ENCODE measurements around the gene SERPIND1.

The SERPIND1 gene

DNA sequence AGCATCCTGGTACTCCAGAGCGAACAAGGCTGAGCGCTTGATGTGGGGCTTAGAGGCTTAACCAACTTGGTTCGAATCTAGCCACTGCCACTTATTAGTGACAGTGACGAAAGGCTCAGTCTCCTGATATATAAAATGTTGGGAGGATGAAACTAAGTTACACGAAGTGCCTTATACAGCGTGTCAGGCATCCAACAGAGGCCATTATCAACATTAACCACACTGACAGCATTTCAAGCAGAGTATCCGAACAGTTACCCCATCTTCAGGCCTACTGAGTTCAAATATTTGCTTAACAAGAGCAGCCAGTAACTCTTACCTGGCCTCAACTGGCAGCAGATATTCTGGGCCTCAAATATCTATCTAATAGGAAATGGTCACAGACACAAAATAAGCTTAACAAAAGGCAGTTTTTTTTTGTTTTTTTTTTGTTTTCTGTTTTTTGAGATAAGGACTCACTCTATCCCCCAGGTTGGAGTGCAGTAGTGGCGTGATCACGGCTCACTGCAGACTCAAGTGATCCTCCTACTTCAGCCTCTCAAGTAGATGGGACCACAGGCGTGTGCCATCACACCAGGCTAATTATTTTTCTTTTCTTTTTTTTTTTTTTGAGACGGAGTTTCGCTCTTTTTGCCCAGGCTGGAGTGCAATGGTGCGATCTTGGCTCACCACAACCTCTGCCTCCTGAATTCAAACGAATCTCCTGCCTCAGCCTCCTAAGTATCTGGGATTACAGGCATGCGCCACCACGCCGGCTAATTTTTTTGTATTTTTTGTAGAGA is 2.9 kb downstream of the SERPIND1 start:
- FAIRE-seq = no peak

DNA sequence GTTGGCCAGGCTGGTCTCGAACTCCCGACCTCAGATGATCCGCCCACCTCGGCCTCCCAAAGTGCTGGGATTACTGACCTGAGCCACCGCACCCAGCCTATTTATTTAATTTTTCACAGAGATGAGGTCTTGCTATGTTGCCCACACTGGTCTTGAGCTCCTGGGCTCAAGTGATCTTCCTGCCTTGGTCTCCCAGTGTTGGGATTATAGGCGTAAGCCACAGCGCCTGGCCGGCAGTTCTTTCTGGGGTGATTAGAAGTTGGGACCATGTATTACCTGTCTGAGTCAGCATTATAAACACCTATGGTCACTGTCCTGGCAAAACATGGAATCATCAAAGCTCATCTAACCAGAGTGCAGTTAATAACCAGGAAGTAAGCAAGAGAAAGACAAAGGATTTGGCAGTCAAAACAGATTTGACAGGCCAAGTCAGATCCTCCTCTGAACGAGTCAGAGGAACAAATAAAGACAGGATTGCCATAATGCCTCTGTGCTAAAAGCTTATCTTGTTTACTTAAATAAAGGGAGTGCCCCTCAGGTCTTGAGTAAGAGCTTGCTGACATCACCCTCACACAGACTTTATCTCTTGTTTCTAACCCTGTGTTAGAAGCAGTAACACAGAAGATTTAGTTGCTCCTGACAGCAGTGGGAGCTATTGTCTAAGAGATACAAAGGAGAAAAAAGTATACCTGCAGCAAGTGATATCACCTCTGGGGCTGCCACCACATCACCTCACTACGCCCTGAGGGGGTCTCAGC is 3.7 kb downstream of the SERPIND1 start:
- no peak for FAIRE-seq

DNA sequence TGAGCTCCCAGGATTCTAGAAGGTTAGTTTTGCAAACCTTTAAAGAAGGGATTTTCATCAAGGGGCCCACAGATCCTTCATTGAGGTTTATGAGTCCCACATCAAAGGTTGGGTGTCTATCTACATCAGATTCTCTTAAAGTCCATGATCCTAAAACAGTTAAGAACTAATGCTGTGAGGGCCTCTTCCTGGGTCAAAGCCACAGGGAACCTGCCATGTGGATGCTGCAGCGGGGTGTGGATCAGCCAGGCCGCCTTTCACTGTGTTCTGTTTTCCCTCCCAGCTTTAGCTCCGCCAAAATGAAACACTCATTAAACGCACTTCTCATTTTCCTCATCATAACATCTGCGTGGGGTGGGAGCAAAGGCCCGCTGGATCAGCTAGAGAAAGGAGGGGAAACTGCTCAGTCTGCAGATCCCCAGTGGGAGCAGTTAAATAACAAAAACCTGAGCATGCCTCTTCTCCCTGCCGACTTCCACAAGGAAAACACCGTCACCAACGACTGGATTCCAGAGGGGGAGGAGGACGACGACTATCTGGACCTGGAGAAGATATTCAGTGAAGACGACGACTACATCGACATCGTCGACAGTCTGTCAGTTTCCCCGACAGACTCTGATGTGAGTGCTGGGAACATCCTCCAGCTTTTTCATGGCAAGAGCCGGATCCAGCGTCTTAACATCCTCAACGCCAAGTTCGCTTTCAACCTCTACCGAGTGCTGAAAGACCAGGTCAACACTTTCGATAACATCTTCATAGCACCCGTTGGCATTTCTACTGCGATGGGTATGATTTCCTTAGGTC is 5.3 kb downstream of the SERPIND1 start:
- FAIRE-seq = no peak

DNA sequence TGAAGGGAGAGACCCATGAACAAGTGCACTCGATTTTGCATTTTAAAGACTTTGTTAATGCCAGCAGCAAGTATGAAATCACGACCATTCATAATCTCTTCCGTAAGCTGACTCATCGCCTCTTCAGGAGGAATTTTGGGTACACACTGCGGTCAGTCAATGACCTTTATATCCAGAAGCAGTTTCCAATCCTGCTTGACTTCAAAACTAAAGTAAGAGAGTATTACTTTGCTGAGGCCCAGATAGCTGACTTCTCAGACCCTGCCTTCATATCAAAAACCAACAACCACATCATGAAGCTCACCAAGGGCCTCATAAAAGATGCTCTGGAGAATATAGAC is 5.9 kb downstream of the SERPIND1 start:
- no peak for FAIRE-seq

DNA sequence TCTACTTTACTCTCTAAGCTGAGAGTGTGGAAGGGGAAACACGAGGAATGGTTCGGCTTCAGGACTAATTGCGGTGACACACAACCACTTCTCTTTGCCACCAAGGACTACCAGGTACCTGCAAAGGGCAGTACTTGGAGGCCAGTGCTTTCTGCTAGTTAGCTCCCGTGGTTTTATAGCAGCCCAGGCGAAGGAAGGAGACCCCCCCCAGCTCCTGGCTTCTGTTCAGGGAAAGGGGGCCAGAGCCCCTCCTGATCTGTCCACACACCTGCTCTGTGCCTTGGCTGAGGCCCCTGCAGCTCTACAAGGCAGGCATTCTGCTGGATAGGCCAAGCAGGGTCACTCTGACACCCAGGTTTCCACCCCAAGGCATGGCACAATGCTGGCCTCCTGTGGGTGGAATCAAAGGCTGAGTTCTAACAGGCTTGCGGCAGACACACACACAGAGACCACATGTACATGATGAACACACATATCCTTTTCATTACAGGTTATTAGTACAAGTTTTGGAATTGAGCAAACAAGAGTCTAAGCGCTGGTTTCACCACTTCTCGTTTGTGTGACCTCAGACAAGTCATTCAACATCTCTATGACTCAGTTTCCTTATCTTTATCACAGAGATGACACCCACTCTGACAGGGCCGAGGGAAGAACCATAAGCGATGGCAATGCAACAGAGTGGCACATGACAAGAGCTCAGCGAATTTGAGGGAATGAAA is 7.5 kb downstream of the SERPIND1 start:
- no peak for FAIRE-seq

DNA sequence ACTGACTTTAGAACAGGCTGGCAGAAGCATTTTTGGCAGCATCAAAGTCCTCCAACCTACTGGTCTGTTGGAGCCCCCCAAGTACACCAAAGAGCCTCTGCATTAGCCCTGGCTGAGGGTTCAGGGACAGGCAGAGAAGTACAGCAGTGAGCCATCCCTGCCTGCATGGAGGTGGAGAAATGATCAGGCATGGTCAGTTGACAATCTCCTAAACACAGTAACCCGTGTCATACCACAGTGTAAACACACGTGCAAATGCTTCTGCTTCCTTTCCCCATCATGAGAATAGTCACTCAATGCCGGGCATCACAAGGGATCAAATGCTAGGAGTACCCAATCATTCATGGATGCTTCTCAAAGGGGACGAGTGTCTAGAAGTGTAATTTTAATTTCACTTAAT is 8.2 kb downstream of the SERPIND1 start:
- no peak for FAIRE-seq

DNA sequence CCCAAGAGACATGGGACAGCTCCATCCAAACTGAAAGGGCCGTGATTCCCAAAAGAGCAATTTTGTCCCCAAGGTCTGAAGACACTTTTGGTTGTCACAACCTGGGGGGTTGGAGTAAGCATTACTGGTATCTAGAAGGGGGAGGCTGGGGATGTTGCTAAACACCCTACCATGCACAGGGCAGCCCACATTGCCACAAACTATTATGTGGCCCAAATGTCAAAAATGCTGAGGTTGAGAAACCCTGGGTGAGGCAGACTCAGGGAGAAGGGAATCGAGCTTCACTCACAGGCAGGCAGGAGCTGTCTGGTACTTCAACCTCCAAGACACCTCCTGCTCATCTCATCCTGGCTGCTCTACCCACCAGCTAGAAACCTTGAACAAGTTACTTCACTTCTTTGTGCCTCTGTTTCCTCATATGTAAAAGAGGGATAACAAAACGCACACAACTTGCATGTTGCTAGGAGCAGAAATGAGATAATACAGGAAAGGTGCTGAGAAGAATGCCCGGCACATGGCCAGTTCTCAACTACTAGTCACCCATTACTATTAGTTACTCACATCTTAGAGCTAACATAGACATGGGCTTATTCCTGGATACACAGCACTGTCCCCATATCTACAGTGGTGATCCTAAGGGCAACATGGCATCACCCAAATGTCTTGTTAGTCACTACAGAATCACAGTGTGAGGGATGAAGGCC is 8.8 kb downstream of the SERPIND1 start:
- no peak for FAIRE-seq

DNA sequence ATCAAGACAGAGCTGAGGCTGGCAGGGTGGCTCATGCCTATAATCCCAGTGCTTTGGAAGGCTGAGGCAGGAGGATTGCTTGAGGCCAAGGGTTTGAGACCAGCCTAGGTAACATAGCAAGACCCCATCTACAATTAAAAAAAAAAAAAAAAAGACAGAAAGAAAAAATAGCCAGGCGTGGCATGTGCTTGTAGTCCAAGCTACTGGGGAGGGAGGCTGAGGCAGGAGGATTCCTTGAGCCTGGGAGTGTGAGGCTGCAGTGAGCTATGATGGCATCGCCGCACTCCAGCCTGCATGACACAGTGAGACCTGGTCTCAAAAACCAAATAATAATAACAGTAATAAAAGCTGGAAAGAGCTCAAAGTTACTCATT is 9.4 kb downstream of the SERPIND1 start:
- no peak for FAIRE-seq

DNA sequence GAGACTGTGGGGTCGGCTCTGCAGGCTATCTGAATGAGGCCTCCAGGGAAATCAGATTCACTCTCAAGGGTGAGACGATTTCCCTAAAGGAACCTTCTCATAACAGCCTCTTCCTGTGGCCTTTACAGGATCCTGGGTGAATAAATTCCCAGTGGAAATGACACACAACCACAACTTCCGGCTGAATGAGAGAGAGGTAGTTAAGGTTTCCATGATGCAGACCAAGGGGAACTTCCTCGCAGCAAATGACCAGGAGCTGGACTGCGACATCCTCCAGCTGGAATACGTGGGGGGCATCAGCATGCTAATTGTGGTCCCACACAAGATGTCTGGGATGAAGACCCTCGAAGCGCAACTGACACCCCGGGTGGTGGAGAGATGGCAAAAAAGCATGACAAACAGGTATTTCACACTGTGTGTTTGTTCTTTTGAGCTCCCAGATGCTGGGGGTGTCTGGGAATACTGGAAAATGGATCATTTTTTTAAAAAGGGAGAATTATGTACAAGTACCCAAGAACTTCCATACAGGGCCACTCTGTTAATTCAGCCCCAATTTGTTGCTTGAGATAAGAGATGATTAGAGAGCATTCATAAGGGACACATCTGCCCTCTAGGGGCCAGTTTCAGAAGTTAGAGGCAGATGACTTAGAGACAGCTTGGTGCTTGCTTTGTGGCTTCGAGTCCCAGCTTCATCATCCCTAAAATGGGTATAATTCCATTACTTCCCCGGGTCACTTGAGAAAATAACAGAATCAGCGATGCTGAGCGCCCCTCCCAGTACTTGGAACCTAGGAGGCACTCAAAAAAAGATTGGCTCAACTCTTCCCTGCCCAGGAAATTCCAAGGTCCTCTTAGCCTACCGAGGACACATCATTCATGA is 10.2 kb downstream of the SERPIND1 start:
- FAIRE-seq = no peak

DNA sequence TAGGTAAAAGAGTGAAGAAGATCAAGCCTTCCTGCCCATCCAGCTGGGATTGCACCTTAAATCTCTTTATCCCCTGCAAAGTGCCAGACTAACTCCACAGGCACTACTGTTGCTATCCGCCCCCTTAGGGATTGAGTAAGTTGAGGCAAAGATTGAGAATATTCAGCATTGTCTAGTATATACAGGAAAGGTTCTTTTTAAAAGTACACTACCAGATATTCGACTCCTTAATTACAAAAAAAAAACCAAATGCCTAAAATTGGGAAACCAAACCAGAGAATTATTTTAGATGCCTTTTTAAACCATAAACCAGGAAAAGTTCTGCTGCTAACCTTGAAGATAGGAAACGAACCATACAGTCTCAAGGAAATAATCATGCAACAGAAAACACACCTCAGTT is 11.5 kb downstream of the SERPIND1 start:
- FAIRE-seq = no peak

DNA sequence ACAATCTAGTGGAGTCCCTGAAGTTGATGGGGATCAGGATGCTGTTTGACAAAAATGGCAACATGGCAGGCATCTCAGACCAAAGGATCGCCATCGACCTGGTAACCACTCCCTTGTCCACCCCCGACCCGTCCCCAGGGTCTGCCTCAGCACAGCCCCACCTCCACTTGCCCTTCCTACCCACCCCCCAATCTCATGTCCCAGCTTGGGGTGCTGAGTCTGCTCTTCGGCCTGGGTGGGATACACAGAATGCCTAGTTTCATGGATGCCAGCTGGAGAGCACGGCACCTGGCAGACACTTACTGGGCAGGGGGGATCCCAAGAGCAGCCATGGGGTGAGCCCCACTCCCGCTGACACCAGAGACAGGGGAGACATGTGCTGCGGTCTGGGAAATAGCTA is 12.1 kb downstream of the SERPIND1 start:
- FAIRE-seq = no peak

DNA sequence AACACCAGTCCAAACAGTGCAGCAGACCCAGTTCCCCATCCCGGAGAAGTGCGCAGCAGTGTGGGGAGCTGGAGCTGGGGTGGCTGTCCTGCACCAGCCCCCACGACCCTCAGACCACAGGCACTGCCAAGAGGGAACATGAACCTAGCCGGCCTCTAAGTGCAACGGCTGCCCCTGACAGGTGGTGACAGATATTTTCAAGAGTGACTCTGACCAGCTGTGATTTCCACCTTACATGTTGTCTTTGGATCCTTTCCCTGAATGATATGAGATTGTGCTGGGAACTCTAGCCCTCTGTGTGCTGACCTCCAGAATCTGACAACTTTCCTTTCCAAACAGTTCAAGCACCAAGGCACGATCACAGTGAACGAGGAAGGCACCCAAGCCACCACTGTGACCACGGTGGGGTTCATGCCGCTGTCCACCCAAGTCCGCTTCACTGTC is 12.6 kb downstream of the SERPIND1 start:
- no peak for FAIRE-seq

DNA sequence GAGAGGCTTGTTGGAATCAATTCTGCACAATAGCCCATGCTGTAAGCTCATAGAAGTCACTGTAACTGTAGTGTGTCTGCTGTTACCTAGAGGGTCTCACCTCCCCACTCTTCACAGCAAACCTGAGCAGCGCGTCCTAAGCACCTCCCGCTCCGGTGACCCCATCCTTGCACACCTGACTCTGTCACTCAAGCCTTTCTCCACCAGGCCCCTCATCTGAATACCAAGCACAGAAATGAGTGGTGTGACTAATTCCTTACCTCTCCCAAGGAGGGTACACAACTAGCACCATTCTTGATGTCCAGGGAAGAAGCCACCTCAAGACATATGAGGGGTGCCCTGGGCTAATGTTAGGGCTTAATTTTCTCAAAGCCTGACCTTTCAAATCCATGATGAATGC is 13.3 kb downstream of the SERPIND1 start:
- FAIRE-seq = no peak

DNA sequence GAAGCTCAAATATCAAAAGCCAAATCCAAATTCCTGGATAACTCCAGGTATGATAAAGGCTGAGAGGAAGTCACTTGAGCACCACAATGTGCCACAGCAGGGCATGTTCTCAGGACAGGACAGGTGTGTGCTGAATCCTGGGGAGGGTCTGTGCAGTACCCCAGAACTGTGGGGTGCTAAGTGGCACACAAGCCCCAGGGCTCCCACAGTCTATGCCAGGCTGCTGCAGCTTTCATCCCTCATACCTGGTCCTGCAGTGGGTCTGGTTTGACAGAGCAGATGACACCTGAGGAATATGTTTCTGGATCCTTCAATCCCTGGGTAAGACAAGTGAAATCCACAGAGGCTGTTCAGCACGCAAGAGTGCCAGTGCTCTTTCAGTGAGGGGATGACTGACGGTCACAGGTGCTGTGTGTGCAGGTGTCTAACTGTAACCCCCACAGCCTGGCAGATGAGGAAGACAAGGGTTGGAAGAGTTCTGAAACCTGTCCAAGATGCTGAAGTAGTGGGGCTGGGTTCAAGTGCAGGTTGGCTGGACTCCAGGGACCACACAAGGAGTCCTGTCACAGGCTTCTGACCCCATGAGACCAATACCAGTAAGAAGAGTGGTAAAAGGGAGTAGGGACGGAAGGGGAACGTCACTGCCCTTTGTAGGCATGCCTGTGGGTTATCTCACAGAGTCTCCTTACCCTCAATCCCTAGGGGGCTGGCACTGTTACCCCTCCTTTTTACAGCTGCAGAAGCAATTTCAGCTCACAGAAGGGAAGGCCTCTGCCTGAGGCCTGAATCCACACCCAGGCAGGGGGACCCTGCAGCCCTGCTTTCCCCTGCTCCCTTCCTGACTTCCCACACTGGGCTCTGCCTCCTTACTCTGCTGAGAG is 14.1 kb downstream of the SERPIND1 start:
- no peak for FAIRE-seq

DNA sequence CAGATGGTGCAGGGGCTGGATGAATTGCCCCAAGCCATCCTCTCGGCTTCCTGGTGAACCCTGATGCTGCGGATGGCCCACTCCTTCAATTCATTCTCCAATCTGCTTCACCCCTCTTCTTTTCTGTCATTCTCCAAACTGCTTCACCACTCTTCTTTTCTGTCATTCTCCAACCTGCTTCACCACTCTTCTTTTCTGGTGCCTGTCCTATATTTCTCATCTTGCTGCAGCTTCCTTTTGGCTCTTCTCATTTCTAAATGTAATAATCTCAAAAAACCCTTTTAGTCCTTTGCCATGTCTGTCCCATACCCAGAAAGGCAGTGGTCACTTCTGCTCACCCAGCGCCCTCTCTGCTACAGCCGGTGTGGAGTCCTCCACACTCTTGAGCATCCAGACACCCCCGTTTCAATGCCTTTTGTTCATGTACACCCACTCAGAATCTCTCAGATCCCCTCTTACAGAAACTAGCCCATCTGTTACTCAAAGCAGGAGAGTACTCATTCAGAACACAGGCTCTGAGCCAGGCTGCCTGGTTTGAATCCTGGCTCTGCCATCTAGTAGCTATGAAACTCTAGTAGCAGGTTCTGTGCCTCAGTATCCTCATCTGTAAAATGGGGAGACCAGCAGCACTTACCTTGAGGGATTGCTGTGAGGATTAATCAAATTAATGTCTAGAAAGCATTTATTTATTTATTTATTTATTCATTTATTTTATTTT is 14.9 kb downstream of the SERPIND1 start:
- FAIRE-seq = no peak

DNA sequence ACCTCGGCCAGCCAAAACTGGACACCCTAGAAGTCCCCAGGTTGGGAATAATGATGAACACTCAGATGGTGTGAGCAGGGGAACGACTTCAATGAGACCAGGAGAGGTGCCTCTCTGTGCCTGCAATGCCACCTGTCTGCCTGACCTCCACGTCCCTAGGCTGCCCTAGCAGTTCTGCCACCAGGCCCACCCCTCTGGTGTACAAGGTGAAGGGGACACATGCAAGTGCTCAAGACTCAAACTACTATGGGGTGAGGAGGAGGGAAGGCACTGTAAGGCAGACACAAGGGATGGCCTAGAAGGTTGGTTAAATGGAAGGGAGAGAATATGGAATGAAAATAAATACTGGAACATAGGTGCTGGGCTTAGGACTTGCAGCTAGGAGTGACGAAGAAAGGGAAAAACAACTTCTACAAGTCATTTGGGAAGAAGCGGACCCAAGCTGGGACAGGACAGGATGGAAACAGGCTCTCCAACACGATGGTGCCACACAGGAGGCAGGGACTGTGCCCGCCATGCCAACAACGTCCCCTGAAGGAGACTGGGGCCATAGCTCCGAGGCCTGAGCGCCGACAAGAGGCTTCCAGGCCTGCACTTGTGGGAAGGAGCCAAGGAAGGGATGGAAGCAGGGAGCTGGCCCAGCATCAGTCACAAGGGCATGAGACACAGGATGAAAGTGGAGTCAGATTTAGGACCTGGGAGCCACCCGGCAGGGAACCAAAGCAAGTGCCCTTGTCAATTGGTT is 18.5 kb downstream of the SERPIND1 start:
- FAIRE-seq = no peak

DNA sequence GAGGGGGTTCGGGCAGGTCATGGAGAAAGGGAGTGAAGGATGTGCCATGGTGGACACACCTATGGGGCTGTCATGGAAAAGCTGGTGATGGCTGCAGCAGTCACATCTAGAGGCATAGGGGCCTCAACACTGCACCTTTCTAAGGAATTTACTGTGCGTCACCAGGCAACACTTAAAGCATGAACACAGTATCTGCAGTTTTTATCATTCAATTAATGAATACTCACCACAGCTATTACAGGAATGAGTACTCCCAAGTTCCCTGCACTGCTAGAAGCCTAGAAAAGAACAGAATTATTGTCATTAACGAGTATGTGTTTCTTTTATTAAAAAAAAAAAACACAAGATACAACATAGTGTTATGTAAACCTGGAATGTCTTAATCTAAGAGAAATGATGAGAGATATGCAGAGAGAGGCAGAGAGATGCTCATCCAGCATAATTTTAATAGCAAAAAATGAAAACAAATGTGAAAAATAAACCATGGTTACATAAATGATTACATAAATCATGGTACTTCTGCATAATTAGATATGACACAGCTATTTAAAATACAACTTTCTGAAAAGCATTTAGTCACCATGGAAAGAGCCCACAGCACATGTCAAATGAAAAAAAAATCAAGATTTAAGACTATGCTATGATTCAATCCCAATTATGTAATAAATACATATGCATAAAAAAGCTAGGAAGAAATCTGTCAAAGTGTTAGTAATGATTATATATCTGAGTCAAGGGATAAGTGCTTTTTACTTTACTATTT is 19.2 kb downstream of the SERPIND1 start:
- FAIRE-seq = no peak

Data from TTC549 (cell line).